ENCODE results near the gene ANAPC16. TPM values are rescaled to one million over a fixed set of nuclear protein-coding genes. Genes with fewer than 3 reads are reported as not detected.

The ANAPC16 gene
- total and polyA plus RNA-seq, 2 experiments from 2014 or later = 77.5 to 126 TPM

DNA sequence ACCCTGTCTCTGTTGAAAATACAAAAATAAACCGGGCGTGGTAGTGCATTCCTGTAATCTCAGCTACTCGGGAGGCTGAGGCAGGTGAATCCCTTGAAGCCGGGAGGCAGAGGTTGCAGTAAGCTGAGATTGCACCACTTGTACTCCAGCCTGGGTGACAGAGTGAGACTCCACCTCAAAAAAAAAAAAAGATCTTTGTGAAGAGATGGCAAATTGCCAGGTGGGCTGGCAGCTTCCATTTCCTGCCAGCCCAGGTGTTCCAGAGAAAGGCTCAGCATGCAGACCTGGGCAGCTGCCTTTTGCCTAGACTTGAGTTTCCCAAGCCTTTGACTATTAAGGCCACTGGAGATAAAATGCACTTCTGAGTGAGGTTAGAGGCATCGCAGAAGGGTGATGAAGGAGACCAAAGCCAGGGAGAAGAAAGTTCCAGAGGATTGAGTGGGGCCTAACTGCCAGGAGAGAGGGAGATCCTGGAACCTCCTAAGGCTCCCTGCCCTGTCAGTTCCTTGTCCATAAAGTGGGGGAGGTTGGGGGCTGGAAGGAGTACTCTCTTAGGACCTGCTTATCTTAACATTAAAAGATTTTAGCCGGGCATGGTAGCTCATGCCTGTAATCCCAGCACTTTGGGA lies 47.9 kb downstream of the ANAPC16 start:
- TF ChIP-seq, protein P1, sequence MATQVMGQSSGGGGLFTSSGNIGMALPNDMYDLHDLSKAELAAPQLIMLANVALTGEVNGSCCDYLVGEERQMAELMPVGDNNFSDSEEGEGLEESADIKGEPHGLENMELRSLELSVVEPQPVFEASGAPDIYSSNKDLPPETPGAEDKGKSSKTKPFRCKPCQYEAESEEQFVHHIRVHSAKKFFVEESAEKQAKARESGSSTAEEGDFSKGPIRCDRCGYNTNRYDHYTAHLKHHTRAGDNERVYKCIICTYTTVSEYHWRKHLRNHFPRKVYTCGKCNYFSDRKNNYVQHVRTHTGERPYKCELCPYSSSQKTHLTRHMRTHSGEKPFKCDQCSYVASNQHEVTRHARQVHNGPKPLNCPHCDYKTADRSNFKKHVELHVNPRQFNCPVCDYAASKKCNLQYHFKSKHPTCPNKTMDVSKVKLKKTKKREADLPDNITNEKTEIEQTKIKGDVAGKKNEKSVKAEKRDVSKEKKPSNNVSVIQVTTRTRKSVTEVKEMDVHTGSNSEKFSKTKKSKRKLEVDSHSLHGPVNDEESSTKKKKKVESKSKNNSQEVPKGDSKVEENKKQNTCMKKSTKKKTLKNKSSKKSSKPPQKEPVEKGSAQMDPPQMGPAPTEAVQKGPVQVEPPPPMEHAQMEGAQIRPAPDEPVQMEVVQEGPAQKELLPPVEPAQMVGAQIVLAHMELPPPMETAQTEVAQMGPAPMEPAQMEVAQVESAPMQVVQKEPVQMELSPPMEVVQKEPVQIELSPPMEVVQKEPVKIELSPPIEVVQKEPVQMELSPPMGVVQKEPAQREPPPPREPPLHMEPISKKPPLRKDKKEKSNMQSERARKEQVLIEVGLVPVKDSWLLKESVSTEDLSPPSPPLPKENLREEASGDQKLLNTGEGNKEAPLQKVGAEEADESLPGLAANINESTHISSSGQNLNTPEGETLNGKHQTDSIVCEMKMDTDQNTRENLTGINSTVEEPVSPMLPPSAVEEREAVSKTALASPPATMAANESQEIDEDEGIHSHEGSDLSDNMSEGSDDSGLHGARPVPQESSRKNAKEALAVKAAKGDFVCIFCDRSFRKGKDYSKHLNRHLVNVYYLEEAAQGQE (IDR thresholded peaks at IDR 0.05; ENCODE audit: unreplicated experiment) = no peak
- TF ChIP-seq, protein P2, sequence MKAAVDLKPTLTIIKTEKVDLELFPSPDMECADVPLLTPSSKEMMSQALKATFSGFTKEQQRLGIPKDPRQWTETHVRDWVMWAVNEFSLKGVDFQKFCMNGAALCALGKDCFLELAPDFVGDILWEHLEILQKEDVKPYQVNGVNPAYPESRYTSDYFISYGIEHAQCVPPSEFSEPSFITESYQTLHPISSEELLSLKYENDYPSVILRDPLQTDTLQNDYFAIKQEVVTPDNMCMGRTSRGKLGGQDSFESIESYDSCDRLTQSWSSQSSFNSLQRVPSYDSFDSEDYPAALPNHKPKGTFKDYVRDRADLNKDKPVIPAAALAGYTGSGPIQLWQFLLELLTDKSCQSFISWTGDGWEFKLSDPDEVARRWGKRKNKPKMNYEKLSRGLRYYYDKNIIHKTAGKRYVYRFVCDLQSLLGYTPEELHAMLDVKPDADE (IDR thresholded peaks at IDR 0.05) = no peak
- TF ChIP-seq, protein P3, sequence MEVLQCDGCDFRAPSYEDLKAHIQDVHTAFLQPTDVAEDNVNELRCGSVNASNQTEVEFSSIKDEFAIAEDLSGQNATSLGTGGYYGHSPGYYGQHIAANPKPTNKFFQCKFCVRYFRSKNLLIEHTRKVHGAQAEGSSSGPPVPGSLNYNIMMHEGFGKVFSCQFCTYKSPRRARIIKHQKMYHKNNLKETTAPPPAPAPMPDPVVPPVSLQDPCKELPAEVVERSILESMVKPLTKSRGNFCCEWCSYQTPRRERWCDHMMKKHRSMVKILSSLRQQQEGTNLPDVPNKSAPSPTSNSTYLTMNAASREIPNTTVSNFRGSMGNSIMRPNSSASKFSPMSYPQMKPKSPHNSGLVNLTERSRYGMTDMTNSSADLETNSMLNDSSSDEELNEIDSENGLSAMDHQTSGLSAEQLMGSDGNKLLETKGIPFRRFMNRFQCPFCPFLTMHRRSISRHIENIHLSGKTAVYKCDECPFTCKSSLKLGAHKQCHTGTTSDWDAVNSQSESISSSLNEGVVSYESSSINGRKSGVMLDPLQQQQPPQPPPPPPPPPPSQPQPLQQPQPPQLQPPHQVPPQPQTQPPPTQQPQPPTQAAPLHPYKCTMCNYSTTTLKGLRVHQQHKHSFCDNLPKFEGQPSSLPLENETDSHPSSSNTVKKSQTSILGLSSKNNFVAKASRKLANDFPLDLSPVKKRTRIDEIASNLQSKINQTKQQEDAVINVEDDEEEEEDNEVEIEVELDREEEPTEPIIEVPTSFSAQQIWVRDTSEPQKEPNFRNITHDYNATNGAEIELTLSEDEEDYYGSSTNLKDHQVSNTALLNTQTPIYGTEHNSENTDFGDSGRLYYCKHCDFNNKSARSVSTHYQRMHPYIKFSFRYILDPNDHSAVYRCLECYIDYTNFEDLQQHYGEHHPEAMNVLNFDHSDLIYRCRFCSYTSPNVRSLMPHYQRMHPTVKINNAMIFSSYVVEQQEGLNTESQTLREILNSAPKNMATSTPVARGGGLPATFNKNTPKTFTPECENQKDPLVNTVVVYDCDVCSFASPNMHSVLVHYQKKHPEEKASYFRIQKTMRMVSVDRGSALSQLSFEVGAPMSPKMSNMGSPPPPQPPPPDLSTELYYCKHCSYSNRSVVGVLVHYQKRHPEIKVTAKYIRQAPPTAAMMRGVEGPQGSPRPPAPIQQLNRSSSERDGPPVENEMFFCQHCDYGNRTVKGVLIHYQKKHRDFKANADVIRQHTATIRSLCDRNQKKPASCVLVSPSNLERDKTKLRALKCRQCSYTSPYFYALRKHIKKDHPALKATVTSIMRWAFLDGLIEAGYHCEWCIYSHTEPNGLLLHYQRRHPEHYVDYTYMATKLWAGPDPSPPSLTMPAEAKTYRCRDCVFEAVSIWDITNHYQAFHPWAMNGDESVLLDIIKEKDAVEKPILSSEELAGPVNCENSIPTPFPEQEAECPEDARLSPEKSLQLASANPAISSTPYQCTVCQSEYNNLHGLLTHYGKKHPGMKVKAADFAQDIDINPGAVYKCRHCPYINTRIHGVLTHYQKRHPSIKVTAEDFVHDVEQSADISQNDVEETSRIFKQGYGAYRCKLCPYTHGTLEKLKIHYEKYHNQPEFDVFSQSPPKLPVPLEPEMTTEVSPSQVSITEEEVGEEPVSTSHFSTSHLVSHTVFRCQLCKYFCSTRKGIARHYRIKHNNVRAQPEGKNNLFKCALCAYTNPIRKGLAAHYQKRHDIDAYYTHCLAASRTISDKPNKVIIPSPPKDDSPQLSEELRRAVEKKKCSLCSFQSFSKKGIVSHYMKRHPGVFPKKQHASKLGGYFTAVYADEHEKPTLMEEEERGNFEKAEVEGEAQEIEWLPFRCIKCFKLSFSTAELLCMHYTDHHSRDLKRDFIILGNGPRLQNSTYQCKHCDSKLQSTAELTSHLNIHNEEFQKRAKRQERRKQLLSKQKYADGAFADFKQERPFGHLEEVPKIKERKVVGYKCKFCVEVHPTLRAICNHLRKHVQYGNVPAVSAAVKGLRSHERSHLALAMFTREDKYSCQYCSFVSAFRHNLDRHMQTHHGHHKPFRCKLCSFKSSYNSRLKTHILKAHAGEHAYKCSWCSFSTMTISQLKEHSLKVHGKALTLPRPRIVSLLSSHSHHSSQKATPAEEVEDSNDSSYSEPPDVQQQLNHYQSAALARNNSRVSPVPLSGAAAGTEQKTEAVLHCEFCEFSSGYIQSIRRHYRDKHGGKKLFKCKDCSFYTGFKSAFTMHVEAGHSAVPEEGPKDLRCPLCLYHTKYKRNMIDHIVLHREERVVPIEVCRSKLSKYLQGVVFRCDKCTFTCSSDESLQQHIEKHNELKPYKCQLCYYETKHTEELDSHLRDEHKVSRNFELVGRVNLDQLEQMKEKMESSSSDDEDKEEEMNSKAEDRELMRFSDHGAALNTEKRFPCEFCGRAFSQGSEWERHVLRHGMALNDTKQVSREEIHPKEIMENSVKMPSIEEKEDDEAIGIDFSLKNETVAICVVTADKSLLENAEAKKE (CRISPR knock-in tag; IDR thresholded peaks at IDR 0.05) = no peak
- TF ChIP-seq EZH2phosphoT487 (IDR thresholded peaks at IDR 0.05; ENCODE audit: unreplicated experiment) (no peak), NANOG (IDR thresholded peaks at IDR 0.05; ENCODE audit: borderline replicate concordance) (no peak), JUNB (IDR thresholded peaks at IDR 0.05; ENCODE audit: unreplicated experiment) (no peak), ZNF331 (CRISPR knock-in tag; IDR thresholded peaks at IDR 0.05; ENCODE audit: low read depth) (no peak), STAT1 (IDR thresholded peaks at IDR 0.05; ENCODE audit: unreplicated experiment) (no peak), CREB1 (CRISPR knock-in tag; IDR thresholded peaks at IDR 0.05; ENCODE audit: low read depth) (no peak), POLR2AphosphoS5 (IDR thresholded peaks at IDR 0.05; ENCODE audit: low read depth) (no peak), EZH2 (IDR thresholded peaks at IDR 0.05; ENCODE audit: low read depth, unreplicated experiment) (no peak), ZNF114 (CRISPR knock-in tag; IDR thresholded peaks at IDR 0.05) (no peak)
- TF ChIP-seq, protein P4, sequence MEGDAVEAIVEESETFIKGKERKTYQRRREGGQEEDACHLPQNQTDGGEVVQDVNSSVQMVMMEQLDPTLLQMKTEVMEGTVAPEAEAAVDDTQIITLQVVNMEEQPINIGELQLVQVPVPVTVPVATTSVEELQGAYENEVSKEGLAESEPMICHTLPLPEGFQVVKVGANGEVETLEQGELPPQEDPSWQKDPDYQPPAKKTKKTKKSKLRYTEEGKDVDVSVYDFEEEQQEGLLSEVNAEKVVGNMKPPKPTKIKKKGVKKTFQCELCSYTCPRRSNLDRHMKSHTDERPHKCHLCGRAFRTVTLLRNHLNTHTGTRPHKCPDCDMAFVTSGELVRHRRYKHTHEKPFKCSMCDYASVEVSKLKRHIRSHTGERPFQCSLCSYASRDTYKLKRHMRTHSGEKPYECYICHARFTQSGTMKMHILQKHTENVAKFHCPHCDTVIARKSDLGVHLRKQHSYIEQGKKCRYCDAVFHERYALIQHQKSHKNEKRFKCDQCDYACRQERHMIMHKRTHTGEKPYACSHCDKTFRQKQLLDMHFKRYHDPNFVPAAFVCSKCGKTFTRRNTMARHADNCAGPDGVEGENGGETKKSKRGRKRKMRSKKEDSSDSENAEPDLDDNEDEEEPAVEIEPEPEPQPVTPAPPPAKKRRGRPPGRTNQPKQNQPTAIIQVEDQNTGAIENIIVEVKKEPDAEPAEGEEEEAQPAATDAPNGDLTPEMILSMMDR (conservative IDR thresholded peaks at IDR 0.05; ENCODE audit: low read depth in 2 of 2) = no peak
- H3K27ac ChIP-seq (ENCODE audit: low read depth) = no peak overlapping the region

More for the DNA sequence above, 47.9 kb downstream of the ANAPC16 start:
- Mint-ChIP-seq H3K9me3 (no peaks in the 10 kb centered on the region), H3K4me1 (peaks cover 58% of the 10 kb centered on the region), H3K27ac (peak overlapping the region; percentile 48; the same call in 1 of the 2 replicates), H3K36me3 (ENCODE audit: low read depth) (no peaks in the 10 kb centered on the region), H3K27me3 (ENCODE audit: insufficient read depth, low read depth, poor library complexity) (peaks cover 31% of the 10 kb centered on the region), H3K4me3 (no peak overlapping the region; the same call in 2 of the 3 replicates)
- Histone ChIP-seq H3K79me2 (replicated peaks; ENCODE audit: insufficient read depth) (no peaks in the 10 kb centered on the region), H3K4me2 (peak overlapping the region; percentile 36; the same call in 1 of the 2 replicates), H3K36me3 (ENCODE audit: insufficient read depth) (no peaks in the 10 kb centered on the region), H3K27me3 (ENCODE audit: insufficient read depth) (no peaks in the 10 kb centered on the region), H3K4me1 (ENCODE audit: insufficient read depth) (peaks cover 45% of the 10 kb centered on the region), H3F3A (replicated peaks; ENCODE audit: low read depth) (peaks cover 32% of the 10 kb centered on the region), H4K20me1 (replicated peaks; ENCODE audit: insufficient read depth) (no peaks in the 10 kb centered on the region), H3K9me2 (ENCODE audit: insufficient read depth) (no peaks in the 10 kb centered on the region), H3K4me3 (no peak overlapping the region), H2AFZ (no peak overlapping the region; the same call in 1 of the 2 replicates)
- ATAC-seq (no peak), DNase-seq (ENCODE audit: low spot score) (peak; percentile 23)

All from GM23338 (cell line).